SK-N-MC (cell line): ENCODE data around the gene DLG1.

Experiments
- EZH2 ChIP-seq: fragments of 200-600 bp; sonication (generic); IDR thresholded peaks from one replicate; pipeline ENCODE4 v1.6.1; 2017; ENCODE audit warnings: antibody characterized with exemption
- POLR2AphosphoS5 ChIP-seq: IDR thresholded peaks from 2 replicates; pipeline ENCODE4 v1.6.1; 2012; ENCODE audit warnings: mild to moderate bottlenecking, low read depth, low read length, borderline replicate concordance

DNA sequence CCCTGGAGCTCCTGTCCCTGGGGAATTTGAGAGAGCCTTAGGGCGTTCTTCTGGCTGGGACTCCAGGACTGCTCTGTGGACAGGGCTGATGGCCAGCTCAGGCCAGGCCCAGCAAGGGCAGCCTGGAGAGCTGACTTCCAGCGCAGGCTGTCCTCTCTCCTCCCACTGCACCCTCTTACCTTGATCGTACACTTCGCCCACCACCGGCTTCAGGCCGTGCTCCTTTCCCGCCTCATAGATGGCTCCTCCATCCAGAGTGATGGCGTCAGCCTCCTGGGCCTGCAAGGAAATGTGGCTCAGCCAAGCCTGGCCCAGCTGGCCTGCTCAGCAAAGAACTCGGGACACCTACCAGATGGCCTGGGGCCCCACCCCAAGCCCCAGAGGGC is 271.9 kb downstream of the DLG1 start:
- TF ChIP-seq POLR2AphosphoS5 (no peak), EZH2 (no peak)
